ENCODE measurements around the gene CLDN24.
"Not testable (repeated sequence)": the region's sequence is repeated elsewhere in the genome, so short reads cannot be mapped to it uniquely, and the experiment has no call there.

Gene CLDN24

GRCh38 chr4:183326853-183327252 lies 4.6 kb upstream of the CLDN24 start:
- TF ChIP-seq CTCF (IDR thresholded peaks at IDR 0.05), result no peak
- no peak overlapping the region for H3K27ac ChIP-seq
- no peaks in the 10 kb centered on the region for H3K4me1 ChIP-seq (ENCODE audit: control insufficient read depth in 1 of 2, insufficient read depth in 1 of 2, low read depth in 1 of 2, low read length in 1 of 2)
- no peaks in the 10 kb centered on the region for H3K36me3 ChIP-seq
- H3K9me3 ChIP-seq, result no peaks in the 10 kb centered on the region
- no peak overlapping the region for H3K4me3 ChIP-seq (ENCODE audit: low read depth in 1 of 2, low read length in 1 of 2)
- no peaks in the 10 kb centered on the region for H3K27me3 ChIP-seq

GRCh38 chr4:183326387-183326786 lies 4.2 kb upstream of the CLDN24 start:
- not testable (repeated sequence) for H3K4me3 ChIP-seq (ENCODE audit: low read depth in 1 of 2, low read length in 1 of 2); H3K4me1 ChIP-seq (ENCODE audit: control insufficient read depth in 1 of 2, insufficient read depth in 1 of 2, low read depth in 1 of 2, low read length in 1 of 2); H3K27me3 ChIP-seq; H3K9me3 ChIP-seq; H3K27ac ChIP-seq; H3K36me3 ChIP-seq

- H3K4me3 ChIP-seq (ENCODE audit: low read depth in 1 of 2, low read length in 1 of 2), result no peak overlapping the region
- H3K9me3 ChIP-seq, result no peaks in the 10 kb centered on the region
- no peaks in the 10 kb centered on the region for H3K36me3 ChIP-seq
- H3K27me3 ChIP-seq, result no peaks in the 10 kb centered on the region
- H3K27ac ChIP-seq, result no peak overlapping the region
- no peaks in the 10 kb centered on the region for H3K4me1 ChIP-seq (ENCODE audit: control insufficient read depth in 1 of 2, insufficient read depth in 1 of 2, low read depth in 1 of 2, low read length in 1 of 2)
- TF ChIP-seq CTCF (IDR thresholded peaks at IDR 0.05), result no peak
Observed at GRCh38 chr4:183324619-183325018, 2.4 kb upstream of the CLDN24 start.

- H3K4me3 ChIP-seq (ENCODE audit: low read depth in 1 of 2, low read length in 1 of 2); H3K27ac ChIP-seq; H3K36me3 ChIP-seq; H3K27me3 ChIP-seq; H3K4me1 ChIP-seq (ENCODE audit: control insufficient read depth in 1 of 2, insufficient read depth in 1 of 2, low read depth in 1 of 2, low read length in 1 of 2); H3K9me3 ChIP-seq: not testable (repeated sequence)
Observed at GRCh38 chr4:183324056-183324455, 1.8 kb upstream of the CLDN24 start.

- Histone ChIP-seq H3K4me1 (ENCODE audit: control insufficient read depth in 1 of 2, insufficient read depth in 1 of 2, low read depth in 1 of 2, low read length in 1 of 2) (no peaks in the 10 kb centered on the region), H3K27ac (no peak overlapping the region), H3K4me3 (ENCODE audit: low read depth in 1 of 2, low read length in 1 of 2) (no peak overlapping the region), H3K27me3 (no peaks in the 10 kb centered on the region), H3K36me3 (no peaks in the 10 kb centered on the region), H3K9me3 (no peaks in the 10 kb centered on the region)
- no peak for TF ChIP-seq CTCF (IDR thresholded peaks at IDR 0.05)
Observed at GRCh38 chr4:183323295-183323694, 1.1 kb upstream of the CLDN24 start.

- no peaks in the 10 kb centered on the region for H3K27me3 ChIP-seq
- H3K4me1 ChIP-seq (ENCODE audit: control insufficient read depth in 1 of 2, insufficient read depth in 1 of 2, low read depth in 1 of 2, low read length in 1 of 2), result no peaks in the 10 kb centered on the region
- no peaks in the 10 kb centered on the region for H3K36me3 ChIP-seq
- no peak overlapping the region for H3K4me3 ChIP-seq (ENCODE audit: low read depth in 1 of 2, low read length in 1 of 2)
- TF ChIP-seq CTCF (IDR thresholded peaks at IDR 0.05), result no peak
- no peak overlapping the region for H3K27ac ChIP-seq
- H3K9me3 ChIP-seq, result no peaks in the 10 kb centered on the region
Observed at GRCh38 chr4:183321516-183321915, 710 bp downstream of the CLDN24 start.

- no peak overlapping the region for H3K4me3 ChIP-seq (ENCODE audit: low read depth in 1 of 2, low read length in 1 of 2)
- TF ChIP-seq CTCF (IDR thresholded peaks at IDR 0.05), result no peak
- no peaks in the 10 kb centered on the region for H3K36me3 ChIP-seq
- no peaks in the 10 kb centered on the region for H3K4me1 ChIP-seq (ENCODE audit: control insufficient read depth in 1 of 2, insufficient read depth in 1 of 2, low read depth in 1 of 2, low read length in 1 of 2)
- H3K9me3 ChIP-seq, result no peaks in the 10 kb centered on the region
- no peaks in the 10 kb centered on the region for H3K27me3 ChIP-seq
- H3K27ac ChIP-seq, result no peak overlapping the region
Observed at GRCh38 chr4:183321079-183321478, 1.1 kb downstream of the CLDN24 start.

Data from neutrophil (primary cell).